SH-SY5Y (cell line): ENCODE results near the gene KCNQ5.

Experiments
- GATA2 ChIP-seq: IDR thresholded peaks from 2 replicates; pipeline ENCODE4 v1.6.1; 2011; ENCODE audit warnings: mild to moderate bottlenecking, low read depth, low read length
- GATA3 ChIP-seq: IDR thresholded peaks from 2 replicates; pipeline ENCODE4 v1.6.1; 2011; ENCODE audit warnings: low read depth, mild to moderate bottlenecking, low read length, moderate library complexity

DNA sequence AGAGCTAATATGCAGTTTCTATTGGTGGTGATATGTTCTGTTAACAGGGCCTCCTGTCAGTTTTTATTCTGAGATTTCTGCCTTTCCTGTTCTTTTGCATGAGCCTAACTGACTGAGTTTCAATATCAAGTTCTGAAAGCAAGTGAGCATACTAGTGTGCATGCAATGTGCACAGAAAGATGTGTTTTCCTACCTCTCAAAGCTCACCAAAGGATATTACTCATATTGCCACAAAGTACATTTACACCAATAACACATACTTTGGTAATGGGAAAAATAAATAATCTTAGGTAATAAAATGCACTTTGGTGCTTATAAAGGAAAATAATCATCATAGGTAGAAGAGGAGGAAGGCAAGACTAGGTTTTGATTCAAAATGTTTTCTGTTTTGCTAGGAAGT is 408.4 kb downstream of the KCNQ5 start:
- no peak for TF ChIP-seq GATA2
- TF ChIP-seq GATA3: no peak
